Calu3 (cell line): Measurements from ENCODE around the gene FAM83B. TPM values are rescaled to one million over a fixed set of nuclear protein-coding genes. Genes with fewer than 3 reads are reported as not detected.
A peak's percentile ranks its signal among the peaks of the same experiment; 100 is the strongest.

Experiments
- BruUV-seq: library from RNA; stranded (reverse); fragments of 400-500 nt; replicated peaks from 2 replicates; lab custom pipeline; 2021; lab: Mats Ljungman, UMichigan
- CTCF ChIA-PET: fragments of 300-600 bp; sonication (Branson Sonifier 250); formaldehyde crosslinking; loops from one replicate; lab custom pipeline; 2022; ENCODE audit warnings: antibody characterized with exemption; lab: Charles Lee
- DNase-seq: peaks from one replicate; pipeline ENCODE4 v3.0.0; 2022
- H3K27ac Mint-ChIP-seq: one replicate; pipeline ENCODE4 v1.8.0; 2022; ENCODE audit warnings: mixed read lengths; ENCODE audit not compliant: unreplicated experiment
- H3K27me3 Mint-ChIP-seq: one replicate; pipeline ENCODE4 v1.8.0; 2022; ENCODE audit warnings: mixed read lengths; ENCODE audit not compliant: unreplicated experiment
- H3K36me3 Mint-ChIP-seq: one replicate; pipeline ENCODE4 v1.8.0; 2022; ENCODE audit warnings: mild to moderate bottlenecking, moderate library complexity, mixed read lengths; ENCODE audit not compliant: insufficient read depth, unreplicated experiment
- H3K4me1 Mint-ChIP-seq: one replicate; pipeline ENCODE4 v1.8.0; 2022; ENCODE audit warnings: mild to moderate bottlenecking, low read depth, mixed read lengths; ENCODE audit not compliant: unreplicated experiment
- H3K4me3 Mint-ChIP-seq: one replicate; pipeline ENCODE4 v1.8.0; 2022; ENCODE audit warnings: mild to moderate bottlenecking, low read depth, moderate library complexity, mixed read lengths; ENCODE audit not compliant: unreplicated experiment
- H3K9me3 Mint-ChIP-seq: one replicate; pipeline ENCODE4 v1.8.0; 2022; ENCODE audit warnings: low read depth, mixed read lengths; ENCODE audit not compliant: unreplicated experiment
- CTCF ChIP-seq: fragments of 200-600 bp; IDR thresholded peaks from one replicate; pipeline ENCODE4 v1.8.0; 2022; ENCODE audit warnings: antibody characterized with exemption; ENCODE audit not compliant: unreplicated experiment
- intact Hi-C: fragments of 100-400 bp; cut with micrococcal nuclease; formaldehyde crosslinking; loops from one replicate; pipeline ENCODE4 v1.10.0; 2022; ENCODE audit not compliant: unreplicated experiment
- total RNA-seq: library from RNA; stranded (reverse); gene quantifications from 2 replicates; pipeline ENCODE4 v1.2.3, GENCODE V29; 2022

The FAM83B gene
- total RNA-seq, 1 experiment from 2014 or later: 24.2 TPM

- H3K9me3 Mint-ChIP-seq: no peaks in the 10 kb centered on the region
- TF ChIP-seq CTCF: no peak
- no peak for DNase-seq
- no peaks in the 10 kb centered on the region for H3K27me3 Mint-ChIP-seq
- peaks cover 28% of the 10 kb centered on the region for H3K4me1 Mint-ChIP-seq
- TSS peak; percentile 4 for BruUV-seq
- peaks cover 40% of the 10 kb centered on the region for H3K36me3 Mint-ChIP-seq
- no peak overlapping the region for H3K4me3 Mint-ChIP-seq
- CTCF ChIA-PET: no interaction called here
- intact Hi-C loops: no loop called here
- no peak overlapping the region for H3K27ac Mint-ChIP-seq
Measured at GRCh38 chr6:54850114-54850513, 3.5 kb downstream of the FAM83B start.

- DNase-seq: peak; percentile 25
- intact Hi-C loops: no loop called here
- Mint-ChIP-seq H3K9me3 (no peaks in the 10 kb centered on the region), H3K4me3 (peak overlapping the region; percentile 43), H3K27me3 (no peaks in the 10 kb centered on the region), H3K27ac (no peak overlapping the region), H3K4me1 (peaks cover 42% of the 10 kb centered on the region), H3K36me3 (peaks cover 5% of the 10 kb centered on the region)
- TF ChIP-seq CTCF: no peak
- CTCF ChIA-PET: interaction anchor here (0.8 to 0.9 kb wide), 2 partner anchors 9 to 138 kb away, joined by 3 to 4 read pairs; no protein-coding TSS in a partner anchor
- BruUV-seq: no TSS peak
Measured at GRCh38 chr6:54856129-54856528, 9.6 kb downstream of the FAM83B start.

GRCh38 chr6:54860132-54860531, 13.6 kb downstream of the FAM83B start:
- H3K4me1 Mint-ChIP-seq: peaks cover 69% of the 10 kb centered on the region
- CTCF ChIA-PET: interaction anchor here (1.6 kb wide), 1 partner anchor 142 kb away, joined by 7 read pairs; no protein-coding TSS in a partner anchor
- peak overlapping the region; percentile 40 for H3K4me3 Mint-ChIP-seq
- no peaks in the 10 kb centered on the region for H3K27me3 Mint-ChIP-seq
- no peak for TF ChIP-seq CTCF
- intact Hi-C loops: loop anchor here (2.0 to 5.0 kb wide), 3 partner anchors 13 to 207 kb away; partner anchors contain the start of gene FAM83B
- H3K9me3 Mint-ChIP-seq: no peaks in the 10 kb centered on the region
- no peak for DNase-seq
- peaks cover 12% of the 10 kb centered on the region for H3K36me3 Mint-ChIP-seq
- no TSS peak for BruUV-seq
- peak overlapping the region; percentile 98 for H3K27ac Mint-ChIP-seq

GRCh38 chr6:54860739-54861138, 14.2 kb downstream of the FAM83B start:
- Mint-ChIP-seq H3K27me3 (no peaks in the 10 kb centered on the region), H3K27ac (peak overlapping the region; percentile 98), H3K36me3 (peaks cover 12% of the 10 kb centered on the region), H3K4me3 (peak overlapping the region; percentile 64), H3K9me3 (no peaks in the 10 kb centered on the region), H3K4me1 (peaks cover 74% of the 10 kb centered on the region)
- no peak for TF ChIP-seq CTCF
- BruUV-seq: no TSS peak
- peak; percentile 69 for DNase-seq
- CTCF ChIA-PET: interaction anchor here (1.6 kb wide), 1 partner anchor 142 kb away, joined by 7 read pairs; no protein-coding TSS in a partner anchor
- intact Hi-C loops: loop anchor here (2.0 to 5.0 kb wide), 3 partner anchors 14 to 207 kb away; partner anchors contain the start of gene FAM83B
